HepG2 (cell line): ENCODE data around the gene ZCRB1. TPM values are rescaled to one million over a fixed set of nuclear protein-coding genes. Genes with fewer than 3 reads are reported as not detected.
A peak's percentile ranks its signal among the peaks of the same experiment; 100 is the strongest.

Source experiments
- ATAC-seq: fragments of 200-7000 bp; cut with Tn5 transposase; 3 replicates; pipeline ENCODE4 v1.9.1; 2020; ENCODE audit warnings: mild to moderate bottlenecking, moderate library complexity
- BruUV-seq: library from RNA; stranded (reverse); fragments of 400-500 nt; replicated peaks from 2 replicates; lab custom pipeline; 2021; lab: Mats Ljungman, UMichigan
- CTCF ChIA-PET: fragments of 300-600 bp; formaldehyde crosslinking; extraction: SDS; loops from one replicate; lab custom pipeline; 2021; ENCODE audit warnings: low total read pairs, inconsistent platforms, low intra/inter-chr PET ratio; lab: Yijun Ruan, JAX
- POLR2A ChIA-PET: fragments of 350-600 bp; sonication (Branson Sonifier 250); formaldehyde crosslinking; loops from one replicate; lab custom pipeline; 2020; ENCODE audit warnings: antibody characterized with exemption, inconsistent platforms; lab: Yijun Ruan, JAX
- DNase-seq: peaks from one replicate; pipeline ENCODE4 v3.0.0-alpha.2; 2015; ENCODE audit warnings: low spot score
- FAIRE-seq: peaks from 3 replicates; lab custom pipeline; 2011; peaks lifted over from hg19 to GRCh38; lab: Jason Lieb, UNC
- H2AFZ ChIP-seq: one replicate; pipeline ENCODE4 v1.6.1; 2011; ENCODE audit warnings: low read length, inconsistent platforms
- H3K27ac ChIP-seq: fragments of 300-600 bp; 3 replicates; pipeline ENCODE4 v1.8.0; 2011; ENCODE audit warnings: mixed run types, mild to moderate bottlenecking, mixed read lengths, low read length, inconsistent platforms; ENCODE audit not compliant: insufficient read depth; ENCODE audit errors: extremely low read length
- H3K27me3 ChIP-seq, 2 experiments: fragments of 200-600 bp in 1 of 2; 2 replicates in 1 of 2; 3 replicates in 1 of 2; pipeline versions ENCODE4 v1.6.0 to v1.8.0; 2011; ENCODE audit warnings: low read length in 2 of 2, mild to moderate bottlenecking in 2 of 2, moderate library complexity in 2 of 2, inconsistent platforms in 1 of 2; ENCODE audit not compliant: insufficient read depth in 2 of 2, control insufficient read depth in 1 of 2
- H3K36me3 ChIP-seq, 2 experiments: fragments of 200-600 bp in 1 of 2; replicated peaks in 1 of 2; 2 replicates in 1 of 2; 3 replicates in 1 of 2; pipeline versions ENCODE4 v1.5.1 to v1.8.0; 2011; ENCODE audit warnings: low read length in 2 of 2, inconsistent platforms in 1 of 2; ENCODE audit not compliant: insufficient read depth in 2 of 2, control insufficient read depth in 1 of 2
- H3K4me1 ChIP-seq: 2 replicates; pipeline ENCODE4 v1.5.1; 2012; ENCODE audit warnings: low read length, inconsistent platforms; ENCODE audit not compliant: insufficient read depth
- H3K4me2 ChIP-seq: 2 replicates; pipeline ENCODE4 v1.6.0; 2011; ENCODE audit warnings: low read depth, low read length, inconsistent platforms
- H3K4me3 ChIP-seq, 3 experiments: fragments of 200-600 bp in 1 of 3; sonication (generic), shearing (Covaris generic) in 1 of 3; replicated peaks in 1 of 3; 2 replicates each; pipeline ENCODE4 v1.5.1; 2011 to 2016; ENCODE audit warnings: low read length in 3 of 3, inconsistent platforms in 2 of 3, low read depth in 2 of 3, mild to moderate bottlenecking in 2 of 3, control low read depth in 1 of 3, mixed read lengths in 1 of 3; ENCODE audit not compliant: insufficient read depth in 1 of 3
- H3K79me2 ChIP-seq: one replicate; pipeline ENCODE4 v1.6.1; 2011; ENCODE audit warnings: low read length, inconsistent platforms; ENCODE audit not compliant: insufficient read depth
- H3K9ac ChIP-seq: 2 replicates; pipeline ENCODE4 v1.6.0; 2011; ENCODE audit warnings: mild to moderate bottlenecking, low read depth, low read length, inconsistent platforms; ENCODE audit not compliant: insufficient read depth
- H3K9me3 ChIP-seq: 2 replicates; pipeline ENCODE4 v1.5.1; 2012; ENCODE audit warnings: mild to moderate bottlenecking, low read length
- H4K20me1 ChIP-seq: 2 replicates; pipeline ENCODE4 v1.6.0; 2011; ENCODE audit warnings: inconsistent platforms, mild to moderate bottlenecking, low read length, moderate library complexity; ENCODE audit not compliant: insufficient read depth
- ATF7-NPFF ChIP-seq: sonication (generic); formaldehyde crosslinking; IDR thresholded peaks from 2 replicates; pipeline ENCODE4 v1.8.1; 2023; ENCODE audit warnings: mild to moderate bottlenecking, low read depth, missing genetic modification reagents, moderate library complexity
- CERS6 ChIP-seq: sonication (generic); formaldehyde crosslinking; IDR thresholded peaks from 2 replicates; pipeline ENCODE4 v1.5.0; 2020; ENCODE audit warnings: missing genetic modification reagents
- MAFK ChIP-seq, 2 experiments: IDR thresholded peaks in 1 of 2; conservative IDR thresholded peaks in 1 of 2; 2 replicates each; pipeline ENCODE4 v1.6.1; 2011; ENCODE audit warnings: improper control_type of control experiment in 2 of 2, low read length in 2 of 2
- RFX1 ChIP-seq: fragments of 450-650 bp; IDR thresholded peaks from 2 replicates; pipeline ENCODE4 v1.6.1; 2017
- TARDBP ChIP-seq: sonication (generic); formaldehyde crosslinking; IDR thresholded peaks from 2 replicates; pipeline ENCODE4 v1.8.0; 2022; ENCODE audit warnings: mild to moderate bottlenecking, missing genetic modification reagents
- ZNF878 ChIP-seq: sonication (generic); formaldehyde crosslinking; IDR thresholded peaks from 2 replicates; pipeline ENCODE4 v1.8.1; 2023; ENCODE audit warnings: mild to moderate bottlenecking, missing genetic modification reagents, moderate library complexity
- WGBS: methylation state at CpG from one replicate; pipeline ENCODE4 v1.1.6; 2017; ENCODE audit warnings: low lambda C conversion rate; 5-methylcytosine and 5-hydroxymethylcytosine counted together
- in situ Hi-C: cut with HindIII; loops from 2 replicates; pipeline ENCODE4 v1.10.0; 2017; ENCODE audit warnings: low pct_unique_long_range_greater_than_20kb; ENCODE audit not compliant: extremely low pct_ligation_motif_present
- intact Hi-C: fragments of 100-400 bp; cut with micrococcal nuclease; formaldehyde crosslinking; loops from one replicate; pipeline ENCODE4 v1.10.0; 2022; ENCODE audit not compliant: unreplicated experiment
- polyA plus RNA-seq, 8 experiments: library from polyadenylated mRNA; depleted of rRNA in 3 of 8; stranded (reverse) in 7 of 8; unstranded in 1 of 8; fragments of >200 nt; fragmentation: Illumina TruSeq in 4 of 8; extraction: Trizol in 4 of 8; gene quantifications; 2 replicates each; pipeline versions ENCODE4 v1.2.1 to v1.2.3, GENCODE V29; 2011 to 2016; ENCODE audit warnings: low read depth in 4 of 8, missing spikeins in 1 of 8, mixed read lengths in 1 of 8; ENCODE audit not compliant: insufficient read depth in 1 of 8
- total RNA-seq, 5 experiments: library from RNA; depleted of rRNA; stranded (reverse); fragments of >200 nt; fragmentation: Illumina TruSeq; extraction: Trizol; gene quantifications; 2 replicates each; pipeline ENCODE4 v1.2.3, GENCODE V29; 2016; ENCODE audit warnings: low read depth in 1 of 5
- TF ChIP-seq, protein P1 (sequence below), 2 experiments: sonication (generic) in 1 of 2; formaldehyde crosslinking in 1 of 2; IDR thresholded peaks; 2 replicates each; pipeline versions ENCODE4 v1.5.1 to v1.6.1; 2011 to 2020; ENCODE audit warnings: borderline replicate concordance in 1 of 2, low read depth in 1 of 2, low read length in 1 of 2, mild to moderate bottlenecking in 1 of 2, missing genetic modification reagents in 1 of 2, moderate library complexity in 1 of 2

ZCRB1 gene
- total and polyA plus RNA-seq, 2 of the 13 experiments (the other 11 are each of a cell fraction or from before 2014, with no cell fraction given) = 43.5 to 49.8 TPM

GRCh38 chr12:42325326-42325652 lies 605 bp downstream of the ZCRB1 start:
- Histone ChIP-seq H2AFZ (peak overlapping the region; percentile 49), H3K27ac (peak overlapping the region; percentile 88), H3K79me2 (peaks cover 50% of the 10 kb centered on the region), H3K4me2 (peak overlapping the region; percentile 97), H3K9me3 (no peaks in the 10 kb centered on the region), H3K9ac (peak overlapping the region; percentile 92), H3K36me3 (0 out of 5 replicates have a peak, but pooled peaks cover 0 to 5% of the 10 kb centered on the region in 2 experiments), H4K20me1 (peaks cover 2% of the 10 kb centered on the region; the same call in 1 of the 2 replicates), H3K4me1 (peaks cover 45% of the 10 kb centered on the region), H3K4me3 (peak overlapping the region; percentile 81 to 98 (median 92)), H3K27me3 (peaks cover 0 to 3% of the 10 kb centered on the region in 2 experiments; a peak in 1 of 5 replicates)
- FAIRE-seq = no peak
- WGBS = 4% methylated on average over 7 of the region's 7 CpGs
- CTCF ChIA-PET = no interaction called here
- DNase-seq = no peak
- intact Hi-C loops (no loop called here), in situ Hi-C loops (loop anchor here (5.0 kb wide), 1 partner anchor 193 kb away; no protein-coding TSS in a partner anchor)
- TF ChIP-seq ATF7-NPFF (CRISPR knock-in tag) (no peak), MAFK (conservative IDR thresholded peaks at IDR 0.05 in 1 of 2, IDR thresholded peaks at IDR 0.05 in 1 of 2; ENCODE audit: low read length in 2 of 2) (peak in 1 of 2 experiments; percentile 60; a peak in 2 of 4 replicates), RFX1 (no peak), ZNF878 (0 out of 2 replicates have a peak, but pooled peaks have one; percentile 34)
- BruUV-seq = no TSS peak
- no peak for ATAC-seq
- POLR2A ChIA-PET = interaction anchor here (0.6 kb wide), 1 partner anchor 178 kb away, joined by 3 read pairs; no protein-coding TSS in a partner anchor

DNA sequence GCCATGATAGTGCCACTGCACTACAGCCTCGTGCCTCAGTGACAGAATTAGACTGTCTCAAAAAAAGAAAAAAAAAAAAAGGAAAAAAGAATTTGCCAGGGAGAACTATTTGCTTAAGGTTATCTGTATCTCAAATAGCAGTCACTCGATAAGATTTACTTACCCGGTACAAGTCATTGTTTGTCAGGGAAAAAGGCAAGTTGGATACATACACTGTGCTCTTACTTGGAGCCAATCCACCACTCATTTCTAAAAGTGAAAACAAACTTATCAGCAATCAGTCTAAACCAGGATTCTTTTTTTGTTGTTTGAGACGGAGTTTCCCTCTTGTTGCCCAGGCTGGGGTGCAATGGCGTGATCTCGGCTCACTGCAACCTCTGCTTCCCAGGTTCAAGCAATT lies 2.0 kb downstream of the ZCRB1 start:
- TF ChIP-seq TARDBP = no peak
- TF ChIP-seq CERS6 = no peak
- TF ChIP-seq, protein P1, sequence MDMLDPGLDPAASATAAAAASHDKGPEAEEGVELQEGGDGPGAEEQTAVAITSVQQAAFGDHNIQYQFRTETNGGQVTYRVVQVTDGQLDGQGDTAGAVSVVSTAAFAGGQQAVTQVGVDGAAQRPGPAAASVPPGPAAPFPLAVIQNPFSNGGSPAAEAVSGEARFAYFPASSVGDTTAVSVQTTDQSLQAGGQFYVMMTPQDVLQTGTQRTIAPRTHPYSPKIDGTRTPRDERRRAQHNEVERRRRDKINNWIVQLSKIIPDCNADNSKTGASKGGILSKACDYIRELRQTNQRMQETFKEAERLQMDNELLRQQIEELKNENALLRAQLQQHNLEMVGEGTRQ (IDR thresholded peaks at IDR 0.05; ENCODE audit: low read depth, low read length) = no peak
- TF ChIP-seq, protein P1 (CRISPR knock-in tag; IDR thresholded peaks at IDR 0.05; ENCODE audit: borderline replicate concordance) = no peak
- TF ChIP-seq, all 625 proteins: peak for 0
- Histone ChIP-seq H3K4me2 (no peak overlapping the region), H4K20me1 (peaks cover 2% of the 10 kb centered on the region; the same call in 1 of the 2 replicates), H3K36me3 (0 out of 5 replicates have a peak, but pooled peaks cover 0 to 5% of the 10 kb centered on the region in 2 experiments), H2AFZ (no peak overlapping the region), H3K4me1 (peaks cover 33% of the 10 kb centered on the region), H3K27ac (no peak overlapping the region), H3K9me3 (no peaks in the 10 kb centered on the region), H3K4me3 (no peak overlapping the region), H3K79me2 (peaks cover 40% of the 10 kb centered on the region), H3K9ac (no peak overlapping the region), H3K27me3 (peaks cover 0 to 3% of the 10 kb centered on the region in 2 experiments; a peak in 1 of 5 replicates)
- FAIRE-seq (no peak), DNase-seq (no peak), ATAC-seq (no peak)
- intact Hi-C loops (no loop called here), in situ Hi-C loops (no loop called here)
- POLR2A ChIA-PET = no interaction called here
- CTCF ChIA-PET = no interaction called here
- no TSS peak for BruUV-seq
- WGBS = 97% methylated on average over 6 of the region's 6 CpGs
